Activated CD4-positive, alpha-beta memory T cell treated with anti-CD3 and anti-CD28 coated beads for 36 hours (primary cell): ENCODE results near the gene CENPN. TPM values are rescaled to one million over a fixed set of nuclear protein-coding genes. Genes with fewer than 3 reads are reported as not detected.

Experiments
- CTCF ChIA-PET: fragments of 350-600 bp; sonication (Branson Sonifier 250); formaldehyde crosslinking; loops from one replicate; lab custom pipeline; 2021; ENCODE audit warnings: antibody characterized with exemption, inconsistent platforms; lab: Charles Lee
- POLR2A ChIA-PET: fragments of 350-600 bp; sonication (Branson Sonifier 250); formaldehyde crosslinking; loops from one replicate; lab custom pipeline; 2021; ENCODE audit warnings: antibody characterized with exemption; lab: Charles Lee
- DNase-seq: peaks from one replicate; pipeline ENCODE4 v3.0.0-alpha.2; 2020
- H3K27ac Mint-ChIP-seq: one replicate; pipeline ENCODE4 v1.8.0; 2021; ENCODE audit warnings: mixed read lengths
- H3K27me3 Mint-ChIP-seq: one replicate; pipeline ENCODE4 v1.8.0; 2021; ENCODE audit warnings: mixed read lengths
- H3K36me3 Mint-ChIP-seq: one replicate; pipeline ENCODE4 v1.8.0; 2021; ENCODE audit warnings: mixed read lengths
- H3K4me1 Mint-ChIP-seq: one replicate; pipeline ENCODE4 v1.8.0; 2021; ENCODE audit warnings: low read depth, mixed read lengths
- H3K4me3 Mint-ChIP-seq: one replicate; pipeline ENCODE4 v1.8.0; 2021; ENCODE audit warnings: mild to moderate bottlenecking, mixed read lengths
- H3K9me3 Mint-ChIP-seq: one replicate; pipeline ENCODE4 v1.8.0; 2021; ENCODE audit warnings: mixed read lengths
- intact Hi-C: fragments of 100-400 bp; cut with micrococcal nuclease; formaldehyde crosslinking; loops from one replicate; pipeline ENCODE4 v1.15.1; 2023
- total RNA-seq, 2 experiments: library from RNA; stranded (reverse); gene quantifications; one replicate each; pipeline ENCODE4 v1.2.3, GENCODE V29; 2021

CENPN gene
- total RNA-seq, 2 experiments from 2014 or later = 71.9 to 76.0 TPM

DNA sequence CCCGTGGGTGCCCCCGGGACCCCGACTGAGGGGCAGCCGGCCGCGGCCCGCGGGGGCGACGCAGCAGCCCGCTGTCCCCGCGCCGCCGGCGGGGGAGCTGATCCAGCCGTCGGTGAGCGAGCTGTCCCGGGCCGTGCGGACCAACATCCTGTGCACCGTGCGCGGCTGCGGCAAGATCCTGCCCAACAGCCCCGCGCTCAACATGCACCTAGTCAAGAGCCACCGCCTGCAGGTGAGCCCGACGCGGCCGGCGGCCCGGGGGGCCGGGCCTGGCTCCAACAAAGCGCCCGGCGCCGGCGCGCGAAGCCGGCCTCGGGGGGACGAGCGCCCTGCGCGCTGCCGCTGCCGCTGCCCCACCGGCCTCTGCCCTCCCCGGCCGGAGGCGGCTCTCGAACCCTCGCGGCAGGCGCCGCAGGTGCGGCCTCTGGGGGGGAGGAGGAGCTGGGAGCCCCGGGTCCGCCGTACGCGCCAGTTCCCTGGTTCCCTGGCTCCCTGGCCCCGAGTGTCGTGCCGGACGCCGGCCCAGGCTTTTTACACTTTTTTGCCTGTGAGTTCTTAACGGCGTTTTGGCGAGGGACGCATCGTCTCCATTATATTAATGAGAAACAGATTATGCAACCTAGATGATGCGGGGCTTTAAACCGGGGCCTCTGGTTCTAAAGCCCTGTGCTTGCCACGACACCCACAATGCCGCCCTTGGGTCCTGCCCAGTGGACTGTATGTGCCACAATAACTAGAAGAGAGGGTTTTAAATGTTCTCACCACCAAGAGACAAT, 29.1 kb downstream of the CENPN start:
- Mint-ChIP-seq H3K4me3 (peak overlapping the region; percentile 79), H3K27ac (no peak overlapping the region), H3K27me3 (no peaks in the 10 kb centered on the region), H3K9me3 (no peaks in the 10 kb centered on the region), H3K36me3 (peaks cover 13% of the 10 kb centered on the region), H3K4me1 (peaks cover 21% of the 10 kb centered on the region)
- ChIA-PET CTCF (interaction anchor here (0.6 to 9.6 kb wide), 40 partner anchors 9 to 1287 kb away, joined by 3 to 139 read pairs (median 4); partner anchors contain the start of genes C16orf46, CENPN and CMC2), POLR2A (interaction anchor here (1.0 to 1.7 kb wide), 3 partner anchors 29 to 702 kb away, joined by 3 to 11 read pairs (median 8); partner anchors contain the start of genes C16orf46, CENPN and CMC2)
- DNase-seq = peak; percentile 56
- intact Hi-C loops = loop anchor here (1.0 to 10.0 kb wide), 5 partner anchors 29 to 703 kb away; partner anchors contain the start of genes C16orf46, CENPN, GAN and GCSH

DNA sequence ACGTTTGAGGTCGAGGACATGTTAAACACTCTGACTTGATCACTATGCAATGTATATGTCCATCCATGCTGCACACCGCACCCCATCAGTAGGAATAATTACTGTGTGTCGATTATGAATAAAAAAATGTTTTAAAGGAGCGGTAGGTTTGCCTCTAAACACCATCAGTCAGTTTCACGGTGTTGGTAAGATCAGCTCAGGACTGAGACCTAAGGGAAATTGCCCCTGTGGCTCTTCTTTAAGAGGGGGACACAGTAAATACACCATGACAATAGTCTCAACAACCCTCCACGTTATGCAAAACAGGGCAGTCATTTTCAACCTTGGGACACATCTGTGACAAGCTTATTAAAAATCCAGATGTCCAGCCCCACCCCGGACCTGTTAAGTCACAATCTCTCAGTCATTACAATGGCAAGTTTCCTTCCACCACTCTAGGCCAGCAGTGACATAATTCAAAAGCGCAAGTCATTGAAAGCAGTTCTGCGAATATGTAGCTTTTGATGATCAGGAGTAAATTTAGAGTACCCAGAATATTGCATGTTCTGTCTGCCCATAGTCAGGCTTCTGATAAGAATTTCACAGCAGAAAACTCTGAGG, 29.8 kb downstream of the CENPN start:
- H3K36me3 Mint-ChIP-seq = peaks cover 13% of the 10 kb centered on the region
- H3K27ac Mint-ChIP-seq = no peak overlapping the region
- intact Hi-C loops = loop anchor here (1.0 to 10.0 kb wide), 2 partner anchors 59 to 278 kb away; partner anchors contain the start of genes GAN and GCSH
- POLR2A ChIA-PET = interaction anchor here (1.1 to 1.7 kb wide), 3 partner anchors 15 to 40 kb away, joined by 3 to 11 read pairs (median 8); partner anchors contain the start of genes C16orf46, CENPN and CMC2
- CTCF ChIA-PET = interaction anchor here (1.1 to 9.6 kb wide), 11 partner anchors 13 to 697 kb away, joined by 3 to 139 read pairs (median 16); partner anchors contain the start of genes C16orf46, CENPN and CMC2
- H3K4me1 Mint-ChIP-seq = peaks cover 21% of the 10 kb centered on the region
- no peaks in the 10 kb centered on the region for H3K9me3 Mint-ChIP-seq
- no peaks in the 10 kb centered on the region for H3K27me3 Mint-ChIP-seq
- H3K4me3 Mint-ChIP-seq = peak overlapping the region; percentile 79
- DNase-seq = no peak

DNA sequence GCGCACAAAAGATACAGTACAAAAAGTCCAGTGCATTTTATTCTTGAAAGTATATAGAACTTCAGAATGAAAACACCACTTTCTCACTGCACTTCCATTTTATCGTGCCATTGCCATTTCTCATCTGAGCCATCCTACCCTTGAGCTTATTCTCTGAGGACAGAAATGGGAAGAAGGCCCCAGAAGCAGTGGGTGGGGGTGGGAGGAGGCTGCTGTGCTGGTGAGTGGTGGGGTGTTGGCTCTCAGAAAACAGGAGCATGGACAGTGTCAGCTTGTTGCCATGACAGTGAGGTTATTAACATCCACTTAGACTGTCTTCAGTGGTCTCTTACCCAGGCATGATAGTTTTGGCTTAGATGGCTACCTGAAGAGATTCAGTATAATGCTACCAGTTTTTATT, 33.1 kb downstream of the CENPN start:
- Mint-ChIP-seq H3K4me3 (no peak overlapping the region), H3K4me1 (peaks cover 21% of the 10 kb centered on the region), H3K36me3 (peaks cover 34% of the 10 kb centered on the region), H3K27me3 (no peaks in the 10 kb centered on the region), H3K9me3 (no peaks in the 10 kb centered on the region), H3K27ac (no peak overlapping the region)
- POLR2A ChIA-PET = no interaction called here
- DNase-seq = no peak
- CTCF ChIA-PET = interaction anchor here (0.9 kb wide), 1 partner anchor 36 kb away, joined by 3 read pairs; no protein-coding TSS in a partner anchor
- intact Hi-C loops = no loop called here

DNA sequence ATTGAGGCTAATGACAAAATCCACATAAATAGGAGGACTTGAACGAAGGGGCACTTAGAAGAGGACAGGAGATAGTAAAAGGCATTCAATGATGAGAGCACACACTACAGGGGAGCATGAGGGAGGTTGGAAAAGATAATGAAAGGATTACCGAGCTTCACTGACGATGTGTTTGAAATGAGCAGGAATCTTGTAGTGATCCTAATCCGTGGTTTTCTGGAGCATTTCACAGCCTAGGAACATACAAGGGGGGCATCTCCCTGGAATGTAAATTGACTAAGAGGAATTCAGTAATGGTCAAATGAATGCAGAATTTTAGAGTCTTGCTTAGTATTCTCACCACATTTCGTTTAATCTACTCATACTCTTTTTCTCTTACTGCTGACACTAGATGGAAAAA, 33.8 kb downstream of the CENPN start:
- H3K27ac Mint-ChIP-seq = no peak overlapping the region
- H3K9me3 Mint-ChIP-seq = no peaks in the 10 kb centered on the region
- DNase-seq = no peak
- ChIA-PET POLR2A (no interaction called here), CTCF (interaction anchor here (0.9 kb wide), 1 partner anchor 36 kb away, joined by 3 read pairs; no protein-coding TSS in a partner anchor)
- no peaks in the 10 kb centered on the region for H3K27me3 Mint-ChIP-seq
- intact Hi-C loops = no loop called here
- H3K36me3 Mint-ChIP-seq = peaks cover 39% of the 10 kb centered on the region
- H3K4me1 Mint-ChIP-seq = peaks cover 21% of the 10 kb centered on the region
- H3K4me3 Mint-ChIP-seq = no peak overlapping the region

DNA sequence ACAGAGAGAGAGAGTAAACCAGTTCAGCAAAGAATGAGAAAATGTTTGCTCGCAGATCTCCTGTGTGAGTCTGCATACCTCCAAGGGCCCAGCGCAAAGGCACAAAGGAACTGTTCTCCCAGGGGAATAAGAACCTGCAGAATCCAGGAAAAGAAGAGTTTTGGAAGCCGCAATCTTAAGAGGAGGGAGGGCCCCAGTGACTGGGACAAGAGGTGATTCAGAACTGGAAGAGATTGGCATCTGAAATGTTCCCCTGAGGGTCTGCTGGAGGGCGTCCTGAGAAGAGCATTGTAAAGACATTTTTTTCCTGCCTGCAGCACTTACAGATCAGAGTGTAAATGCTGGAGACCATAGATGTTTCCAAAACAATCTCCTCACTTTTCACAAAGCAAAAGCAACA, 34.7 kb downstream of the CENPN start:
- CTCF ChIA-PET = no interaction called here
- no peaks in the 10 kb centered on the region for H3K27me3 Mint-ChIP-seq
- H3K27ac Mint-ChIP-seq = no peak overlapping the region

DNA sequence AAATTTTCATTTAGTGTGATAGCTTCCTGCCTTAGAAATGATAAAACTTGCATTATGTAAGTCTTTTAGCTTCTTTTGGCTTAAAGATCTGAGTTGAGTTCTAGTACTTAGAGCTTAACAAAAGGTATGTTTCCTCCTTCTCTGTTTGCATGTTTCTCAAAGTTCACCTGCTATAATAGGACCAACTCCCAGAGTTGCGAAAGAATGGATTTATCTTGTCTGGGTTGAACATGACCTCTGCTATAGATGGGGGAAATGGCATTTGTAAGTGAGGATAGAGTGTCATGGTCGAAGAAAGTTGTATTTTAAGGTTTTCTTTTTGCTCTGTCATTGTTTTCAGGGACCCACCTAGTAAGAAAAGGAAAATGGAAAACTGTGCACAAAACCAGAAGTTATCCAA, 35.8 kb downstream of the CENPN start:
- Mint-ChIP-seq H3K27ac (no peak overlapping the region), H3K36me3 (peaks cover 36% of the 10 kb centered on the region), H3K9me3 (no peaks in the 10 kb centered on the region), H3K4me1 (peaks cover 11% of the 10 kb centered on the region), H3K4me3 (no peak overlapping the region), H3K27me3 (no peaks in the 10 kb centered on the region)
- POLR2A ChIA-PET = interaction anchor here (0.6 kb wide), 1 partner anchor 737 kb away, joined by 3 read pairs; no protein-coding TSS in a partner anchor
- CTCF ChIA-PET = no interaction called here
- intact Hi-C loops = no loop called here
- DNase-seq = no peak

More for the DNA sequence above, 34.7 kb downstream of the CENPN start:
- Mint-ChIP-seq H3K4me1 (peaks cover 19% of the 10 kb centered on the region), H3K4me3 (no peak overlapping the region), H3K9me3 (no peaks in the 10 kb centered on the region), H3K36me3 (peaks cover 39% of the 10 kb centered on the region)
- intact Hi-C loops = no loop called here
- POLR2A ChIA-PET = no interaction called here
- DNase-seq = no peak

DNA sequence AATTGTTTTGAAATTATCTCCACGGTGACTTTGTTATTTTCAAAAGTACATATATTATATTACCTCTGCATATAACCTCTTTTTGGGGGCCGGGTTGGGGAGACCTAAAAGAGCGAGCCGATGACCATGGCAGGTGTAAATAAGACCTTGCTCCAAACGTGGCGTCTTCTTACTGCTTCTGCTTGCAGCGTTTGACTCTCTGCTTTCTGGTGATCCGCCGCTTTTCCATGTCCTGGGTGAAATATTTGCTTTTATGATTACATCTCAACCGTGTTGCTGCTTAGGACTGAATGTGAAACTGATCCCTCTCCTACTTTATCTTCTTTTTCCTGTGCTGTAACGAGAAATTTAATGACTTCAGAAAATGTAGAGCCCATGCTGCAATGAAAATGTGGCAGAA, 46.7 kb downstream of the CENPN start:
- no peak overlapping the region for H3K4me3 Mint-ChIP-seq
- peaks cover 10% of the 10 kb centered on the region for H3K36me3 Mint-ChIP-seq
- POLR2A ChIA-PET = no interaction called here
- H3K9me3 Mint-ChIP-seq = peaks cover 19% of the 10 kb centered on the region
- intact Hi-C loops = no loop called here
- no peak for DNase-seq
- CTCF ChIA-PET = interaction anchor here (2.0 kb wide), 1 partner anchor 18 kb away, joined by 6 read pairs; the partner anchor contains the start of gene ATMIN
- peaks cover 2% of the 10 kb centered on the region for H3K27me3 Mint-ChIP-seq
- no peak overlapping the region for H3K27ac Mint-ChIP-seq
- H3K4me1 Mint-ChIP-seq = no peaks in the 10 kb centered on the region

DNA sequence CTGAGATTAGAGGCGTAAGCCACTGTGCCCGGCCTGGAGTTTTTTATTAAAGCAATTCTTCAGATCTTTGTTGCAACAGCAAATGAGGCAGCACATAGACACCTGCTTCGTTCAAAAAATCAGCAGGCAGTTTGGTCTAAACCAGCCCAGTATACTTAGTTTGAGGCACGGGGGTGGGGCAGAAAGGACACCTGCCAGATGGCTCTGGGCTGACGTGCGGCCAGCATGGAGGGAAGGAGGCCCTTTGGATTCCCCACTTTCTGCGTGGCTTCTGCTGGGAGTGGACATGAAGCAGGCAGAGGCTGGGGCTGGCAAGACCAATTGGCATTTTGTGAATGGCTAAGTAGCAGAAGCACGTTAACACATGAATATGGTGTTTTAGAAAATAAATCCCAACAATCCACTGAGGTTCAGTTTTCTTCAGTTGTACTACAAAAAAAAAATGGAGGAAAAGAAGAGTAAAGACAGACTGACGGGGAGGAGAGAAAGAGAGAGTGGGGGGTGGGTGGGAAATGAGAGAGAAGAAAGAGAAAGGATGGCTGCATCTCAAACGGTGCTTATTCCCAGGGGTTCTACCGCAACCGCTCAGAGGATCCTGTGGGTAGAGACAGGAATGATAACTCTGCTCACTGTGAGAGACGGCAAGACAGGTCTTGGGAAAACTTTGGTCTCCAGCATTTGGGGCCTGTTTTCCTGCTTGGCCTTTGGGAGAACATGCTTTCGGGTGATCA, 53.7 kb downstream of the CENPN start:
- no peaks in the 10 kb centered on the region for H3K27me3 Mint-ChIP-seq
- H3K27ac Mint-ChIP-seq = no peak overlapping the region
- ChIA-PET POLR2A (no interaction called here), CTCF (no interaction called here)
- H3K9me3 Mint-ChIP-seq = no peaks in the 10 kb centered on the region
- H3K4me3 Mint-ChIP-seq = no peak overlapping the region
- H3K4me1 Mint-ChIP-seq = no peaks in the 10 kb centered on the region
- intact Hi-C loops = no loop called here
- DNase-seq = no peak
- no peaks in the 10 kb centered on the region for H3K36me3 Mint-ChIP-seq

DNA sequence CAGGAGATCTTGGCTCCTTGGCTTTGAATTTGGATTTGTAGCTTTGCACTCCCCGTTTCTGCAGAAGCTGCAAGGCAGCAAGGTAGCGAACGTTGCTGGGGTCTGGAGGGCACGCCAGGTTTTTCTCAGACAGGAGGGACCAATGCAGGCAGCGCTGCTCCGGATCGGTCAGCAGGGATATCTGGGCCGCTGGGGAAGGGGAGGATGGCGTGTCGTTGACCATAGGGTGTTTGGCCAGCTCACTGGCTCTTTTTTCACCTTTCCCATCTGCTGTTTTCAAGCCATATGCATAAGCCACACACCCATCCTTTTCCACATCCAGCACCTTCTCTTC, 54.3 kb downstream of the CENPN start:
- Mint-ChIP-seq H3K27me3 (no peaks in the 10 kb centered on the region), H3K4me1 (no peaks in the 10 kb centered on the region), H3K9me3 (no peaks in the 10 kb centered on the region), H3K27ac (no peak overlapping the region), H3K4me3 (no peak overlapping the region), H3K36me3 (no peaks in the 10 kb centered on the region)
- DNase-seq = no peak
- ChIA-PET CTCF (no interaction called here), POLR2A (no interaction called here)
- intact Hi-C loops = no loop called here

DNA sequence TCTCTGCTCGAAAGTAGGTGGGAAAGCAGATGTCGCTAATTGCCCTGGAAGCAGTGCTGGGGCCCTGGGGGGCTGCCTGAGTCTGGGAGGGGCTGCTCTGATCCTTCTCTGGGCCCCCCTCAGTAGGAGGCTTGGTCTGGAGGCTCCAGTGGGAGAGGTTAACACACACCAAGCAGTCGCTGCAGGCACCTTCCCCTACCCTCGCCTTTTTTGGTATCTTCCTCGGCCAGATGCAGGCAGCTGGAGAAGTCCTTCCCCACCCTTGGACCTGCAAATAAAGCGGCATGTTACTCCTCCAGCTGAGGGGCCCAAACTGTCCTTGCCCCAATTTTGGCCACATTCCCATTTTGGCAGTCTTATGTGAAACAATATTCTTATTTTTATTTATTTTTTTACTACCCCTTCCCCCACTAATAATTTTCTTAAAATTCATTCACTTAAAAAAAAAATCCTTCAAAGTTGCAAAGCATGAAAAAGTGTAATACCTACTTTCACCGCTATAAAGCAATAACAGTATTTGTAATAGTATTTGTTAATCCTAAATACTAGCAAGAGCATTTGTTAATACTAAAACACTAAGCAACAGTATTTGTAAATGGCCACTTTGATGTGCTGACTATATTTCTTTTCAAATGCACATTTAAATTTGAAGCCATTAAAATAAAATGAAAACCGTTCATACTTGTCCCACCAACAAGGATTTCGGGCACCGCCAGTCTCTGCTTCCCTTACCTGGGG, 55.0 kb downstream of the CENPN start:
- ChIA-PET CTCF (no interaction called here), POLR2A (no interaction called here)
- H3K9me3 Mint-ChIP-seq = no peaks in the 10 kb centered on the region
- H3K36me3 Mint-ChIP-seq = no peaks in the 10 kb centered on the region
- DNase-seq = no peak
- intact Hi-C loops = no loop called here
- H3K4me3 Mint-ChIP-seq = no peak overlapping the region
- no peak overlapping the region for H3K27ac Mint-ChIP-seq
- H3K4me1 Mint-ChIP-seq = no peaks in the 10 kb centered on the region
- H3K27me3 Mint-ChIP-seq = no peaks in the 10 kb centered on the region

DNA sequence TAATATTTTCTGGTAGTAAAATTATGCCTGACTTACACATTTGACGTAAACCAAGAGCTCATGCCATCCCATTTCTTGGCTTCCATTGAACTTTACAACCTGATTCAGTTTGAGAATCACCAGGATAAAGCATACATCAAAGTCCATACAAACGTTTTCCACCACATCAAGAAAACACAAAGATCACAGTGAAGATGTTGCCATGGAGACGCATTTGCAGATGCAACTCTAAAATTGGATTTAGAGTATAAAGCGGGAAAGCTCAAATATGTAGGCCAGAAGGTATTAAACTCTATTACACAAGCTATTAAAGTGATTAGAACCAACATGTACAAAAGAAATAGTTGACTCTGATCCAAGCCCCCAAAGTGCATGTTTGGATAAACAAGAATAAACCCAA, 59.7 kb downstream of the CENPN start:
- CTCF ChIA-PET = interaction anchor here (1.6 kb wide), 1 partner anchor 31 kb away, joined by 4 read pairs; the partner anchor contains the start of gene ATMIN
- Mint-ChIP-seq H3K4me3 (no peak overlapping the region), H3K27ac (no peak overlapping the region), H3K9me3 (no peaks in the 10 kb centered on the region), H3K4me1 (no peaks in the 10 kb centered on the region), H3K36me3 (no peaks in the 10 kb centered on the region), H3K27me3 (no peaks in the 10 kb centered on the region)
- intact Hi-C loops = no loop called here
- no peak for DNase-seq
- POLR2A ChIA-PET = no interaction called here
